ENCODE results near the gene KLHL3.

Gene KLHL3

GRCh38 chr5:137760719-137761516, 25.0 kb upstream of the KLHL3 start:
- no peak for TF ChIP-seq CTCF (IDR thresholded peaks at IDR 0.05; ENCODE audit: control insufficient read depth, extremely low read depth, insufficient read depth)
- no peak overlapping the region for H3K4me3 ChIP-seq (ENCODE audit: low read depth, low read length)
- peak; percentile 58 for DNase-seq (ENCODE audit: low read depth)

GRCh38 chr5:137760294-137760693, 24.4 kb upstream of the KLHL3 start:
- no peak overlapping the region for H3K4me3 ChIP-seq (ENCODE audit: low read depth, low read length)
- TF ChIP-seq CTCF (IDR thresholded peaks at IDR 0.05; ENCODE audit: control insufficient read depth, extremely low read depth, insufficient read depth), result no peak
- DNase-seq (ENCODE audit: low read depth), result no peak

GRCh38 chr5:137758715-137759306, 22.9 kb upstream of the KLHL3 start:
- DNase-seq (ENCODE audit: low read depth), result no peak
- H3K4me3 ChIP-seq (ENCODE audit: low read depth, low read length), result no peak overlapping the region

GRCh38 chr5:137758121-137758520, 22.2 kb upstream of the KLHL3 start:
- no peak for TF ChIP-seq CTCF (IDR thresholded peaks at IDR 0.05; ENCODE audit: control insufficient read depth, extremely low read depth, insufficient read depth)
- H3K4me3 ChIP-seq (ENCODE audit: low read depth, low read length), result no peak overlapping the region

More at GRCh38 chr5:137758715-137759306, 22.9 kb upstream of the KLHL3 start:
- TF ChIP-seq CTCF (IDR thresholded peaks at IDR 0.05; ENCODE audit: control insufficient read depth, extremely low read depth, insufficient read depth), result no peak

GRCh38 chr5:137757634-137758033, 21.7 kb upstream of the KLHL3 start:
- DNase-seq (ENCODE audit: low read depth), result no peak
- no peak overlapping the region for H3K4me3 ChIP-seq (ENCODE audit: low read depth, low read length)
- no peak for TF ChIP-seq CTCF (IDR thresholded peaks at IDR 0.05; ENCODE audit: control insufficient read depth, extremely low read depth, insufficient read depth)

More at GRCh38 chr5:137758121-137758520, 22.2 kb upstream of the KLHL3 start:
- DNase-seq (ENCODE audit: low read depth), result no peak

GRCh38 chr5:137754961-137755762, 19.3 kb upstream of the KLHL3 start:
- no peak for DNase-seq (ENCODE audit: low read depth)
- peak overlapping the region; percentile 99 for H3K4me3 ChIP-seq (ENCODE audit: low read depth, low read length)
- no peak for TF ChIP-seq CTCF (IDR thresholded peaks at IDR 0.05; ENCODE audit: control insufficient read depth, extremely low read depth, insufficient read depth)
